Gastroesophageal sphincter (tissue), 4 donors: Measurements from ENCODE around the gene GLDC. TPM values are rescaled to one million over a fixed set of nuclear protein-coding genes. Genes with fewer than 3 reads are reported as not detected.

Source experiments
- ATAC-seq: fragments of 150-250 bp; one replicate; pipeline ENCODE4 v1.9.1; 2016; ENCODE audit warnings: mild to moderate bottlenecking, moderate library complexity
- H3K27ac ChIP-seq, 4 donors: fragments of 200-600 bp; sonication (generic) in 3 of 4; 1 replicate in 3 of 4; 2 replicates in 1 of 4; pipeline ENCODE4 v1.5.1; 2016 to 2019
- H3K27me3 ChIP-seq: fragments of 200-600 bp; sonication (generic); one replicate; pipeline ENCODE4 v1.5.1; 2019
- H3K36me3 ChIP-seq, 2 donors: fragments of 200-600 bp; sonication (generic); one replicate each; pipeline ENCODE4 v1.5.1; 2019; ENCODE audit warnings: control low read depth in 1 of 2
- H3K4me1 ChIP-seq, 3 donors: fragments of 200-600 bp; sonication (generic); 1 replicate in 2 of 3; 2 replicates in 1 of 3; pipeline ENCODE4 v1.5.1; 2016 to 2019; ENCODE audit warnings: control low read depth in 2 of 3
- H3K4me3 ChIP-seq, 2 donors: fragments of 200-600 bp; sonication (generic); one replicate each; pipeline ENCODE4 v1.5.1; 2019; ENCODE audit warnings: mild to moderate bottlenecking in 1 of 2, moderate library complexity in 1 of 2
- H3K9me3 ChIP-seq, 3 donors: fragments of 200-600 bp; sonication (generic); one replicate each; pipeline ENCODE4 v1.5.1; 2017 to 2019; ENCODE audit warnings: control low read depth in 2 of 3
- EP300 ChIP-seq: sonication (generic); formaldehyde crosslinking; IDR thresholded peaks from one replicate; pipeline ENCODE4 v1.6.1; 2017; ENCODE audit warnings: antibody characterized with exemption, mild to moderate bottlenecking
- POLR2A ChIP-seq, 2 donors: fragments of 450-650 bp; IDR thresholded peaks; one replicate each; pipeline ENCODE4 v1.6.1; 2017; ENCODE audit warnings: antibody characterized with exemption in 2 of 2, mild to moderate bottlenecking in 2 of 2, moderate library complexity in 1 of 2
- POLR2AphosphoS5 ChIP-seq: sonication (generic); formaldehyde crosslinking; IDR thresholded peaks from one replicate; pipeline ENCODE4 v1.6.1; 2017; ENCODE audit warnings: antibody characterized with exemption
- WGBS, 2 donors: methylation state at CpG; one replicate each; pipeline ENCODE4 v1.1.5; 2018; ENCODE audit warnings: low coverage in 1 of 2; 5-methylcytosine and 5-hydroxymethylcytosine counted together
- total RNA-seq, 4 donors: library from RNA; depleted of rRNA; stranded (reverse); fragments of >200 nt; gene quantifications; one replicate each; pipeline ENCODE4 v1.1.0, GENCODE V29; 2016
- TF ChIP-seq, protein P1 (sequence below), 4 experiments: fragments of 200-600 bp in 2 of 4; fragments of 450-650 bp in 2 of 4; sonication (generic) in 1 of 4; IDR thresholded peaks; one replicate each; pipeline ENCODE4 v1.5.1; 2017 to 2019; ENCODE audit warnings: antibody characterized with exemption in 4 of 4, mild to moderate bottlenecking in 2 of 4, moderate library complexity in 2 of 4

The GLDC gene
- total RNA-seq, 4 donors from 2014 or later = 0.15 to 1.9 (median 0.51) TPM

DNA sequence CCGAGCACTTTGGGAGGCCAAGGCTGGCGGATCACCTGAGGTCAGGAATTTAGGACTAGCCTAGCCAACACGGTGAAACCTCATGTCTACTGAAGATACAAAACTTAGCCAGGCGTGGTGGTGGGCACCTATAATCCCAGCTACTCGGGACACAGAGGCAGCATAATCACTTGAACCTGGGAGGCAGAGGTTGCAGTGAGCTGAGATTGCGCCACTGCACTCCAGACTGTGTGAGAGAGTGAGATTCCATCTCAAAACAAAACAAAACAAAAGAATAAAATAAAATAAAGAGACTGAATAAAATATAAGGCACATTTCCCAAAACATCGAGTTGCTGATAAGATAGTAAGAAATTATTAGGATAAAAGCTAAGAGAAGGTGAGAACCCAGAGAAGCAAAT is 32.3 kb upstream of the GLDC start:
- TF ChIP-seq EP300 (no peak), POLR2A (IDR thresholded peaks at IDR 0.05) (no peak), POLR2AphosphoS5 (no peak)
- TF ChIP-seq, protein P1, sequence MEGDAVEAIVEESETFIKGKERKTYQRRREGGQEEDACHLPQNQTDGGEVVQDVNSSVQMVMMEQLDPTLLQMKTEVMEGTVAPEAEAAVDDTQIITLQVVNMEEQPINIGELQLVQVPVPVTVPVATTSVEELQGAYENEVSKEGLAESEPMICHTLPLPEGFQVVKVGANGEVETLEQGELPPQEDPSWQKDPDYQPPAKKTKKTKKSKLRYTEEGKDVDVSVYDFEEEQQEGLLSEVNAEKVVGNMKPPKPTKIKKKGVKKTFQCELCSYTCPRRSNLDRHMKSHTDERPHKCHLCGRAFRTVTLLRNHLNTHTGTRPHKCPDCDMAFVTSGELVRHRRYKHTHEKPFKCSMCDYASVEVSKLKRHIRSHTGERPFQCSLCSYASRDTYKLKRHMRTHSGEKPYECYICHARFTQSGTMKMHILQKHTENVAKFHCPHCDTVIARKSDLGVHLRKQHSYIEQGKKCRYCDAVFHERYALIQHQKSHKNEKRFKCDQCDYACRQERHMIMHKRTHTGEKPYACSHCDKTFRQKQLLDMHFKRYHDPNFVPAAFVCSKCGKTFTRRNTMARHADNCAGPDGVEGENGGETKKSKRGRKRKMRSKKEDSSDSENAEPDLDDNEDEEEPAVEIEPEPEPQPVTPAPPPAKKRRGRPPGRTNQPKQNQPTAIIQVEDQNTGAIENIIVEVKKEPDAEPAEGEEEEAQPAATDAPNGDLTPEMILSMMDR (IDR thresholded peaks at IDR 0.05) = no peak
- ATAC-seq = no peak
- WGBS, 2 donors = 68 to 83% methylated on average over 5 to 6 of the region's 7 CpGs

DNA sequence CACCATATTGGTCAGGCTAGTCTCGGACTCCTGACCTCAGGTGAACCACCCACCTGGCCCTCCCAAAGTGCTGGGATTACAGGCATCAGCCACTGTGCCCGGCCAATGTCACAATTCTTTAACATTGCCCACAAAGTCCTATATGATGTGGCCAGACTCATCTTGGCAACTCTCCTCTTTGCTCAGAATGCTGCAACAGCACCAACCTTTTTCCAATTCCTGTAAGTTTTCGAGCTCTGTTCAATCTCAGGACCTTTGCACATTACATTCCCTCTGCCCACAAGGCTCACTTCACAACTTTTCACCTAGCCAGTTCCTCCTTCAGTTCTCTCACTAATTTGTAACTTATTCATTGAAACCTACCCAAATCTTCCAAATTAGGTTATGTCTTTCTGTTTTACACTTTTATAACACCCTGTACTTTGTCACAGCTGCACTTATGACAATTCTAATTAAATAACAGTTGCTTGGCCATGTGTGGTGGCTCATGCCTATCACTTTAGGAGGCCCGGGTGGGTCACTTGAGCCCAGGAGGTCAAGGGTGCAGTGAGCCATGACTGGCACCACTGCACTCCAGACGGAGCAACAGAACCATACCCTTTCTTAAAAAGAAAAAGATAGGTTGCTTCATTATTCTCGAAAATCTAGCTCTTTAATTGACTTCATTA is 30.9 kb upstream of the GLDC start:
- WGBS, 2 donors = 81 to 83% methylated on average over 3 to 6 of the region's 6 CpGs
- Histone ChIP-seq H3K36me3 (no peaks in the 10 kb centered on the region), H3K4me3 (no peak overlapping the region), H3K27ac (no peak overlapping the region), H3K9me3 (no peaks in the 10 kb centered on the region), H3K27me3 (no peaks in the 10 kb centered on the region), H3K4me1 (no peaks in the 10 kb centered on the region)
- ATAC-seq = no peak
- no peak for TF ChIP-seq POLR2A (IDR thresholded peaks at IDR 0.05)
- TF ChIP-seq EP300 = no peak
- TF ChIP-seq POLR2AphosphoS5 = no peak
- TF ChIP-seq, protein P1 (IDR thresholded peaks at IDR 0.05) = no peak

More for the DNA sequence above, 32.3 kb upstream of the GLDC start:
- H3K27me3 ChIP-seq = no peaks in the 10 kb centered on the region
- no peak overlapping the region for H3K27ac ChIP-seq
- H3K4me1 ChIP-seq = peaks cover 0 to 9% (median 5%) of the 10 kb centered on the region in 3 donors
- H3K4me3 ChIP-seq = no peak overlapping the region
- no peaks in the 10 kb centered on the region for H3K9me3 ChIP-seq
- no peaks in the 10 kb centered on the region for H3K36me3 ChIP-seq

DNA sequence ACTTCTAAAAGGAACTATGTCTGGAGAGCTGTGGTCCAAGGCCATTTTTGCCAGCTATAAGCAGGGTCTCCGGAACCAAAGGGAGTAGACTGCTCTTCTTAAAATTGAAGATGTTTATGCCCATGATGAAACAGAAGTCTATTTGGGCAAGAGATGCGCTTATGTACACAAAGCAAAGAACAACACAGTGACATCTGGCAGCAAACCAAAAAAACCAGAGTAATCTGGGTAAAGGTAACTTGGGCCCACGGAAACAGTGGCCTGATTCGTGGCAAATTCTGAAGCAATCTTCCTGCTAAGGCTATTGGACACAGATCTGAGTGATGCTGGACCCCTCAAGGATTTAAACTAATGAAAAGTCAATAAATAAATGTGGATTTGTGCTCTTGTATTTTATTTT is 29.7 kb upstream of the GLDC start:
- no peaks in the 10 kb centered on the region for H3K27me3 ChIP-seq
- TF ChIP-seq POLR2AphosphoS5 = no peak
- TF ChIP-seq EP300 = no peak
- no peak for TF ChIP-seq POLR2A (IDR thresholded peaks at IDR 0.05)
- TF ChIP-seq, protein P1 (IDR thresholded peaks at IDR 0.05) = no peak
- 85 to 88% methylated on average over 3 to 4 of the region's 4 CpGs for WGBS, 2 donors
- no peak for ATAC-seq
- no peaks in the 10 kb centered on the region for H3K36me3 ChIP-seq
- no peaks in the 10 kb centered on the region for H3K9me3 ChIP-seq
- no peak overlapping the region for H3K27ac ChIP-seq
- H3K4me1 ChIP-seq = no peaks in the 10 kb centered on the region
- H3K4me3 ChIP-seq = no peak overlapping the region

DNA sequence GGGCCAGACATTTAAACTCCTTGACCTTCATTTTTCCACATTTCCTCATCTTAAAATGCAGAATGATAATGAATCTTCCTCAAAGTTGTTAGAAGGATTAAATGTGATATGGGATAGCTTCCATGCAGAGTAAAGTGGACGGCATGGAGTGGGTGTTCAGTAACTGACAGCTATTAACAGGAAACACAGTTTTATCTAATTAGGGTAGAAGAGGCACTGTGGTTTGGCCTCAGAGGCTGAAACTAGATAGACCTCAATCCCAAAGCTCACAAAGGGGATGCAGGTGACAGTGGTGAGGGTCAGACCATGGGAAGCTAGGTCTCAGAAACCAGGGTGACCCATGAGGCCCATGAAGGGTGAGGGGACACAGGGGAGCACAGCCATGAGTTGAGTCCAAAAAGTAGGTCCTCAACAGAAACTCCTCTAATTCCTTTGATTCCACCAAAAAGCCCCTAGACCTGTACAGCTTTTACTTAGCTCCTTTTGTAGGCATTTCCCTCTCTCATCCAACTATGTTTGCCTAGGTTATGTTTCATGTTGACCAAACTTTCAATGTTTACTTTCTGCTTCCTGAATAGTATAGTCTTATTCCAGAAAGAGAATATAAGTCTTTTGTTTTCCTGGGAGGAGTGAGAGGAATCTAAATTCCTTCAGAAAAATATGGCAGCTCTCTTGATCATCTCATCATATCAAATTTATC is 27.9 kb upstream of the GLDC start:
- H3K27ac ChIP-seq = no peak overlapping the region
- no peak overlapping the region for H3K4me3 ChIP-seq
- no peaks in the 10 kb centered on the region for H3K9me3 ChIP-seq
- no peaks in the 10 kb centered on the region for H3K4me1 ChIP-seq
- no peaks in the 10 kb centered on the region for H3K36me3 ChIP-seq
- H3K27me3 ChIP-seq = no peaks in the 10 kb centered on the region
- TF ChIP-seq POLR2A (IDR thresholded peaks at IDR 0.05) (no peak), EP300 (no peak), POLR2AphosphoS5 (no peak)
- TF ChIP-seq, protein P1 (IDR thresholded peaks at IDR 0.05) = no peak
- 67% methylated on average over 1 of the region's 1 CpG; no CpG with 5 or more reads in 1 of the 2 donors for WGBS, 2 donors
- ATAC-seq = no peak

DNA sequence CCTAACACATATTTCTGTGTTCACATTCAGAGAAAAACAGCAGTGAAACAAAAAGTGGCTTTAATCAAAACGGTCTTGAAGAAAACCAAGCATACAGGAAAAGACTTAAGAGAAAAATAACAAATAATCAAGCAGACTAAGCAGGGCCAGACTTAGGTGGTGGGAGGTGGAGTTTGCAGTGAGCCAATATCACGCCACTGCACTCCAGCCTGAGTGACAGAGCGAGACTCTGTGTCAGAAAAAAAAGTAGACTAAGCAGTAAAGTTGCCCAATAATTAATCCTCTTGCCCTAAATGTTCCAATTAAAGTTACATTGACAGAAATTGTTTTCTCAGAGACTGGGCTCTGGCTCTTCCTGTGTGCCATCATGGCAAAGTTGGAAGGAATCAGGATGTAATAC is 26.6 kb upstream of the GLDC start:
- no peak overlapping the region for H3K4me3 ChIP-seq
- no peak for ATAC-seq
- no peaks in the 10 kb centered on the region for H3K9me3 ChIP-seq
- no peak overlapping the region for H3K27ac ChIP-seq
- H3K36me3 ChIP-seq = no peaks in the 10 kb centered on the region
- no peaks in the 10 kb centered on the region for H3K27me3 ChIP-seq
- 72 to 85% methylated on average over 2 to 3 of the region's 3 CpGs for WGBS, 2 donors
- TF ChIP-seq, protein P1 (IDR thresholded peaks at IDR 0.05) = no peak
- TF ChIP-seq EP300 = no peak
- TF ChIP-seq POLR2AphosphoS5 = no peak
- TF ChIP-seq POLR2A (IDR thresholded peaks at IDR 0.05) = no peak
- no peaks in the 10 kb centered on the region for H3K4me1 ChIP-seq
